Heart right ventricle (tissue), 16 donors: ENCODE results near the gene OVCH1. TPM values are rescaled to one million over a fixed set of nuclear protein-coding genes. Genes with fewer than 3 reads are reported as not detected.

Experiments used
- ATAC-seq, 8 donors: fragments of 200-7000 bp; cut with Tn5 transposase; one replicate each; pipeline ENCODE4 v1.9.1; 2020; ENCODE audit warnings: mild to moderate bottlenecking in 8 of 8, moderate library complexity in 8 of 8, moderate number of reproducible peaks in 1 of 8
- DNase-seq, 2 donors: peaks; one replicate each; pipeline ENCODE4 v3.0.0-alpha.2; 2020
- H3K27ac ChIP-seq, 10 donors: fragments of 200-600 bp; sonication (generic) in 2 of 10; one replicate each; pipeline versions ENCODE4 v1.5.0 to v1.8.0; 2020 to 2022; ENCODE audit warnings: mild to moderate bottlenecking in 3 of 10
- H3K27me3 ChIP-seq, 7 donors: fragments of 200-600 bp; one replicate each; pipeline ENCODE4 v1.8.0; 2021 to 2022; ENCODE audit warnings: mild to moderate bottlenecking in 2 of 7
- H3K36me3 ChIP-seq, 9 donors: fragments of 200-600 bp; sonication (generic) in 1 of 9; one replicate each; pipeline versions ENCODE4 v1.5.0 to v1.8.0; 2020 to 2022; ENCODE audit warnings: mild to moderate bottlenecking in 2 of 9
- H3K4me1 ChIP-seq, 9 donors: fragments of 200-600 bp; sonication (generic) in 1 of 9; one replicate each; pipeline versions ENCODE4 v1.5.0 to v1.8.0; 2020 to 2022; ENCODE audit warnings: mild to moderate bottlenecking in 4 of 9
- H3K4me3 ChIP-seq, 10 donors: fragments of 200-600 bp; sonication (generic) in 2 of 10; one replicate each; pipeline versions ENCODE4 v1.5.0 to v1.8.0; 2020 to 2022; ENCODE audit warnings: mild to moderate bottlenecking in 7 of 10, moderate library complexity in 2 of 10
- H3K9me3 ChIP-seq, 11 donors: fragments of 200-600 bp in 10 of 11; sonication (generic) in 2 of 11; one replicate each; pipeline versions ENCODE4 v1.5.0 to v1.8.0; 2013 to 2022; ENCODE audit warnings: mild to moderate bottlenecking in 2 of 11, control low read depth in 1 of 11, moderate library complexity in 1 of 11
- CTCF ChIP-seq, 9 donors: fragments of 200-600 bp; sonication (generic) in 2 of 9; IDR thresholded peaks; one replicate each; pipeline versions ENCODE4 v1.5.0 to v1.8.0; 2021 to 2022; ENCODE audit warnings: antibody characterized with exemption in 9 of 9, mild to moderate bottlenecking in 5 of 9, moderate library complexity in 1 of 9
- WGBS, 2 donors: extraction: QIAGEN DNeasy Blood & Tissue Kit; methylation state at CpG; one replicate each; pipeline ENCODE4 v1.1.7; 2013; ENCODE audit warnings: inconsistent platforms in 1 of 2; 5-methylcytosine and 5-hydroxymethylcytosine counted together
- intact Hi-C, 10 donors: fragments of 100-400 bp; cut with DNase I; formaldehyde crosslinking; loops; one replicate each; pipeline versions ENCODE4 v1.11.1 to v1.14.2; 2022
- polyA plus RNA-seq, 2 donors: library from polyadenylated mRNA; stranded (reverse); fragments of 200-250 nt; gene quantifications; one replicate each; pipeline ENCODE4 v1.2.3, GENCODE V29; 2013
- total RNA-seq, 10 donors: library from RNA; stranded (reverse); fragmentation: NEBNext Ultra II Directional in 3 of 10; extraction: Animal tissue kit (Norgen Biotek cat#: 25700) in 3 of 10; gene quantifications; one replicate each; pipeline versions ENCODE4 v1.2.1 to v1.2.4, GENCODE V29; 2021 to 2023
- donor health status: Arrhythmogenic right ventricular cardiomyopathy.
- donor health status: ischemic (EF 13 %, LVEDD 7.1; RV severe dilation, severe dysfunction).
- donor health status: healthy with polysubstance abuse.
- donor health status: DM: no; HTN: yes; CAD: no.
- donor health status: DM: no; HTN: no; CAD: no.
- donor health status: ischemic (EF 25% LVEDD 6.9; RV normal size, moderate dysfunction).
- donor health status: ischemic (EF 25% LVEDD 5.7; RV mildly dilated, moderate dysfunction).
- donor health status: healthy.
- donor health status: DM: yes; HTN: yes; CAD: no.
- donor health status: Ischemic cardiomyopathy.
- donor health status: ischemic (EF 35%, LVEDD 5.7; RV mildly dilated, moderate dysfunction).
- donor health status: nonischemic (EF 11% LVEDD 7.7; RV severe dilation, severe dysfunction).
- donor health status: DM: yes; HTN: yes; CAD: no.
- donor health status: PGD.
- donor health status: ischemic (EF 29% LVEDD 5.4; RV normal size, mild dysfunction).
- donor health status: nonischemic (EF 23%, LVEDD 6.1; RV moderate dilation, normal function).

The OVCH1 gene
- total and polyA plus RNA-seq, 12 donors: 0.07 to 0.44 (median 0.21) TPM; not detected in 6

GRCh38 chr12:29429999-29430715 is 67.3 kb downstream of the OVCH1 start:
- TF ChIP-seq CTCF (IDR thresholded peaks at IDR 0.05): no peak
- no peaks in the 10 kb centered on the region for H3K9me3 ChIP-seq
- H3K36me3 ChIP-seq: no peaks in the 10 kb centered on the region
- peaks cover 0 to 20% (median 0%) of the 10 kb centered on the region in 9 donors for H3K4me1 ChIP-seq
- no peaks in the 10 kb centered on the region for H3K27me3 ChIP-seq
- ATAC-seq (no peak), DNase-seq (no peak)
- intact Hi-C loops: no loop called here
- H3K27ac ChIP-seq: no peak overlapping the region
- WGBS, 2 donors: 68 to 74% methylated on average over 3 of the region's 3 CpGs
- no peak overlapping the region for H3K4me3 ChIP-seq

- peak in 4 of 8 donors; percentile 27 to 73 (median 50) for ATAC-seq
- TF ChIP-seq CTCF (IDR thresholded peaks at IDR 0.05): no peak
Measured at GRCh38 chr12:29428633-29429032, 68.9 kb downstream of the OVCH1 start.

GRCh38 chr12:29427964-29428363 is 69.5 kb downstream of the OVCH1 start:
- Histone ChIP-seq H3K9me3 (peaks cover 0 to 7% (median 0%) of the 10 kb centered on the region in 11 donors), H3K4me3 (no peak overlapping the region), H3K27ac (peak overlapping the region in 1 of 10 donors; percentile 33), H3K27me3 (no peaks in the 10 kb centered on the region), H3K4me1 (peaks cover 0 to 20% (median 0%) of the 10 kb centered on the region in 9 donors), H3K36me3 (no peaks in the 10 kb centered on the region)
- WGBS, 2 donors: 40 to 47% methylated on average over 4 of the region's 4 CpGs
- intact Hi-C loops: no loop called here
- TF ChIP-seq CTCF (IDR thresholded peaks at IDR 0.05): peak in 7 of 9 donors; percentile 16 to 43 (median 26)
- ATAC-seq (peak in 5 of 8 donors; percentile 52 to 75 (median 56)), DNase-seq (no peak)

More at GRCh38 chr12:29428633-29429032, 68.9 kb downstream of the OVCH1 start:
- H3K4me1 ChIP-seq: peaks cover 0 to 20% (median 0%) of the 10 kb centered on the region in 9 donors
- peaks cover 0 to 7% (median 0%) of the 10 kb centered on the region in 11 donors for H3K9me3 ChIP-seq
- H3K4me3 ChIP-seq: no peak overlapping the region
- intact Hi-C loops: no loop called here
- DNase-seq: no peak
- no peaks in the 10 kb centered on the region for H3K36me3 ChIP-seq
- peak overlapping the region in 1 of 10 donors; percentile 33 for H3K27ac ChIP-seq
- H3K27me3 ChIP-seq: no peaks in the 10 kb centered on the region

GRCh38 chr12:29426498-29426897 is 71.0 kb downstream of the OVCH1 start:
- intact Hi-C loops: no loop called here
- no peak overlapping the region for H3K27ac ChIP-seq

More at GRCh38 chr12:29426498-29426897, 71.0 kb downstream of the OVCH1 start:
- Histone ChIP-seq H3K36me3 (no peaks in the 10 kb centered on the region), H3K4me3 (no peak overlapping the region), H3K27me3 (no peaks in the 10 kb centered on the region), H3K4me1 (peaks cover 0 to 20% (median 0%) of the 10 kb centered on the region in 9 donors), H3K9me3 (peaks cover 0 to 7% (median 0%) of the 10 kb centered on the region in 11 donors)
- DNase-seq: no peak
- no peak for ATAC-seq
- WGBS, 2 donors: 81 to 83% methylated on average over 2 of the region's 2 CpGs
- no peak for TF ChIP-seq CTCF (IDR thresholded peaks at IDR 0.05)
